GM19328 (cell line): Measurements from ENCODE around the gene ZFP62.
"Not testable (repeated sequence)": the region's sequence is repeated elsewhere in the genome, so short reads cannot be mapped to it uniquely, and the experiment has no call there.

Source experiments
- ATAC-seq: cut with Tn5 transposase; IDR thresholded peaks from one replicate; pipeline ENCODE4 v1.9.1; 2021; ENCODE audit warnings: mild to moderate bottlenecking, moderate library complexity; ENCODE audit not compliant: unreplicated experiment

Gene ZFP62

DNA sequence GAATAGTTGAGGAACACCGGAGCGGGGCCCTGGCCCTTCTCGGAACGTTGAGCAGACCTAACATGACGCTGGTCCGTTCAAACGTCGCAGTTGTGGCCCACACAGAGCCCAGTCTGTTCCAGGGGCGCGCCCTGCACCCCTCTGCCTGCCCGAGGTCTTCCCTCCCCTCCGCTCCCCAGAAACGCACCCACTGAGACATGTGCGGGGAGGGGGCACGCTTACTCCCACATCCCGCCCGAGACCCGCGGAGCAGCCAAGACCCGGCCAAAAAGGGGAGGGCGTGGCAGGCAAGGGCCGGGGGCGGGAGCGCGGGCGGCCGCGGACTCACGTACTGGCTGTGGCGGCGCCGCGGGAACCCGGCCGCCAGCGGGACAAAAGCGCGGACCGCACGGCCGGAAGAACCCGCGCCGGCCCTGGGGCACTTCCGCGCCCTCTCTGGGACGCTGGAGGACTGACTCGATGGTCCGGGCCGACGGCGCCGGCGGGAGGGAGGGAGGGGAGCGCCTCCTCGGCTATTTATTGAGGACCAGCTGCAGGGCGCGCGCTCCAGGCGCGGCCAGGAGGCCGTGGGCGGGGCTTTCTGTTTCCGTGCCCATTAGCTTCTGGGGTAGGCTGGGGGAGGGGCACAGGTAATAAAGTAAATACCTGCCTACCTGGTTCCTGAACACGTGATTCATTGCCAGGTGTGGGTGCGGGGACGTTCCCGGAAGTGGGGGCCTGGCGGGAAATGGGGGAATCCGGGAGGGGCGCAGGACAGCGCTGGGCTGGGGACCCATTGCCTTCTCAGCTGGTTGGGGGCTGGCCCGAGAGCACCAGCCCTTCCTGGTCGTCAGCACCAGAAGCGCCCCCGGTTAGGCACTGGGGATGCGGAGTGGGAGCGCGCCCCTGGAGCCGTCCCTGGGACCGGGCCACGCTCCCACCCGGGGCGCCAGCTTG is at the start of gene ZFP62:
ZFP62 (minus strand) TSS at position 390 of the 936 bp plus-strand sequence; CDS start at position 333, 57 bp downstream.
- ATAC-seq, result peak; percentile 85

DNA sequence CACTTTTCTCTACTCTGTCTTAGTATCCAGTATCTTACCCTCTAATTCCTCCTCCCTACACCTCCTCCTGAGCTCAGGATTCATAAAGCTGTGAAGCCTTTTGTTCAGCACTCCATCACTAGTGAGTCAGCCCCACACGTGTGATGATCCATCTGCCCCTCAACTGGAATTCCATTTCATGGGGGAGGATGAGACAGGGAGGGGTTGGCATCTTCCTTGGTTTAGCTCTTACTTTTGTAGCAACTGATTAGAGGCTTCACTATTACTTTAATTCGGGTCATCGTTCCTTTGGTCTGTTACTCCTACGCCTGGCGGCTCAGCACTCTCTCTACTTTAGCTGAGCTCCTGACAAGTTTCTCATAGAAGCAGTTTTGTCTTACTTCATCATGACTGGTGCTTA is 49.7 kb upstream of the ZFP62 start:
- ATAC-seq, result no peak

DNA sequence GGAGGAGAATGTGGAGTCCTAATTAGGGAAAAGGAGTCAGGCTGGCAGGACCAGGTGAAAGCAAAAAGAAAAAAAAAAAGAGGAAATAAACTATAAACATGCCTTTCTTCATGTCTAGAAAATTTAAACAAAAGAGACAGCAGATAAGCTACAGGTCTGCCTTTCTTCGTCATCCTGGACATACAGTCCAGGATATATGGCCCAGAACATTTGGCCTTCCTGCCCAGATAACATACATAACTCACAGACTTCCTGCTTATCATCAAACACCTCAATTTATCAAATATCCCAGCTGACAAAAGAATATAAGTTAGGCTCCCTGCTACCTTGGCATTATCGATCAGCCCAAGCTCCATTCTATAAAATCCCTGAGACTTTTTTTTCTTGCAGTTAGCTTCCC is 49.1 kb upstream of the ZFP62 start:
- ATAC-seq, result no peak

DNA sequence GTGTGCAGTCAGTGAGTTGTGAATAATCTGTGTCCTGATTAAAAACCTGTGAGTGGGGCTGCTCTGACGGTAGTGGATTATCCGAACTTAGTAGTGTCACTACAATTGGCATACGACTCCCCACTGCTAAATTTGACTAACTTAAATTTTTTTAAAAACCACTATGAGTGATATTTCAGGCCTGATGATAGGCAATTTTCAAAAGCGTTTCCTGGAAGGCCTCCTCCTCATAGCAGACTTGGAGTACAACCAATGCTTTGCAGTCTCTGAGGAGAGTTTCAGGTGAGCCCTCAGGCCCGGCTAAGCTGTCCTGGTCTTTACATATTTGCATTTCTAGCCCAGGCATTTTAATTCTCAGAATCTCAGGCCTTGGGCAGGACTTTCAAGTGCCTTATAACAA is 48.7 kb upstream of the ZFP62 start:
- no peak for ATAC-seq

- ATAC-seq, result no peak
Observed at GRCh38 chr5:180908998-180909731, 48.1 kb upstream of the ZFP62 start.

DNA sequence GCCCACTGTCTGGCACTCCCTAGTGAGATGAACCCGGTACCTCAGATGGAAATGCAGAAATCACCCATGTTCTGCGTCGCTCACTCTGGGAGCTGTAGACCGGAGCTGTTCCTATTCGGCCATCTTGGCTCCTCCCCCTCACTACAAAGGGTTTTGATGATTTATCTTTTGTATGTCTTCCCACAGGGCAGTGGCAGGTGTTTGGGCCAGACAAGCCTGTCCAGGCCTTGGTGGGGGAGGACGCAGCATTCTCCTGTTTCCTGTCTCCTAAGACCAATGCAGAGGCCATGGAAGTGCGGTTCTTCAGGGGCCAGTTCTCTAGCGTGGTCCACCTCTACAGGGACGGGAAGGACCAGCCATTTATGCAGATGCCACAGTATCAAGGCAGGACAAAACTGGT is 47.3 kb upstream of the ZFP62 start:
- no peak for ATAC-seq

DNA sequence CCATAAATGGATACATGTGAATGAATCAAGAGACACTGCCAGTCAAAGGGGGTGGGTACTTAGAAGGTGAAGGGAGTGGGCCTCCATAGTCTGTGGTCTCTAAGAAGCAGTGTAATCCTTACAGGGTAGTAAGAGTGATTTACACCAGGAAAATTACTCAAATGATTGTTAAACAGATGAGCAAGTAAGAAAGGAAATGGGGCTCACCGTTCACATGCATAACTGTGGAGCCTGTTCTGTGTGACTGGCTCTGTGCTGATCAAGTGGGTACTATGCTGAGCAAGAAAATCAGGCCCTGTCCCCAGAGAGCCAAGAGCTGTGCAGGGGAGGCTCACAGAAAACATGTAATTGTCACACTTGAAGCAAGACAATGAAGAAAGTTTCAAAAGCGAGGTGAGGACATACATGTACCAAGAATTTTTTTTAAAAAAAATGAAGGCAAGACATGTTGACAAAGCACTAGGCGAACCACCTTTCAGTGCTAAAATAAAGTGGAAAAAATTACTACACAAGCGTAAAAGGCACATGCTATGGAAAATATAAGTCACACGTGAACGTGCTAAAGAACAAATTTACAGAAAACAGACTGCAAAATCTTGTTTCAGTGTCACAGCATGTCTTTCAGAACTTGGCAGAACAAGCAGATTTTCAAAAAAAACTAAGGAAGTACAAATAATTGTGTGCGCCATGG is 40.4 kb upstream of the ZFP62 start:
- ATAC-seq, result no peak

- no peak for ATAC-seq
Observed at GRCh38 chr5:180900178-180900577, 39.1 kb upstream of the ZFP62 start.

GRCh38 chr5:180898621-180899246 is 37.7 kb upstream of the ZFP62 start, which contains the start of gene BTNL8:
Gene BTNL8, plus strand, starts transcription at chr5:180899159. Its CDS starts 152 bp downstream, at chr5:180899311.
- no peak for ATAC-seq

- ATAC-seq, result not testable (repeated sequence)
Observed at GRCh38 chr5:180895330-180895729, 34.3 kb upstream of the ZFP62 start.

DNA sequence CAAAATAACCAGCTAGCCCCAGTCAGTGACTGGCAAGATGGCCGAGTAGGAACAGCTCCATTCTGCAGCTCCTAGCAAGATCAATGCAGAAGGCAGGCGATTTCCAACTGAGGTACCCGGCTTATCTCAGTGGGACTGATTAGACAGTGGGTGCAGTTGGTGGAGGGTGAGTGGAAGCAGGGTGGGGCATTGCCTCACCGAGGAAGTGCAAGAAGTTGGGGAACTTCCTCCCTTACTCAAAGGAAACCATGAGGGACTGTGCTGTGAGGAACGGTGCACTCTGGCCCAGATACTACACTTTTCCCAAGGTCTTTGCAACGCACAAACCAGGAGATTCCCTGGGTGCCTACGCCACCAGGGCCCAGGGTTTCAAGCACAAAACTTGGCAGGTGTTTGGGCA is 28.3 kb upstream of the ZFP62 start:
- no peak for ATAC-seq

DNA sequence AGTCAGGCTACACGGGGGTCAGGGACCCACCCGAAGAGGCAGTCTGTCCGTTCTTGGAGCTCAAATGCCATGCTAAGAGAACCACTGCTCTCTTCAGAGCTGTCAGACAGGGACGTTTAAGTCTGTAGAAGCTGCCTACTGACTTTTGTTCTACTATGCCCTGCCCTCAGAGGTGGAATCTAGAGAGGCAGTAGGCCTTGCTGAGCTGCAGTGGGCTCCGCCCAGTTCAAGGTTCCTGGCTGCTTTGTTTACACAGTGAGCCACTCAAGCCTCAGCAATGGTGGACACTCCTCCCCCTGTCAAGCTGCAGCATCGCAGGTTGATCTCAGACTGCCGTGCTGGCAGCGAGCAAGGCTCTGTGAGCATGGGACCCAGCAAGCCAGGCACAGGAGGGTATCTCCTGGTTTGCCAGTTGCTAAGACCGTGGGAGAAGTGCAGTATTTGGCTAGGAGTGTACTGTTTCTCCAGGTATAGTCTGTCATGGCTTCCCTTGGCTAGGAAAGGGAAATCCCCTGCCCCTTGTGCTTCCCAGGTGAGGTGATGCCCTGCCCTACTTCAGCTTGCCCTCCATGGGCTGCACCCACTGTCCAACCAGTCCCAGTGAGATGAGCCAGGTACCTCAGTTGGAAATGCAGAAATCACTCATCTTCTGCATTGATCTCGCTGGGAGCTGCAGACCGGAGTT is 24.9 kb upstream of the ZFP62 start:
- not testable (repeated sequence) for ATAC-seq

GRCh38 chr5:180875860-180876426 is 14.9 kb upstream of the ZFP62 start:
- ATAC-seq, result no peak

DNA sequence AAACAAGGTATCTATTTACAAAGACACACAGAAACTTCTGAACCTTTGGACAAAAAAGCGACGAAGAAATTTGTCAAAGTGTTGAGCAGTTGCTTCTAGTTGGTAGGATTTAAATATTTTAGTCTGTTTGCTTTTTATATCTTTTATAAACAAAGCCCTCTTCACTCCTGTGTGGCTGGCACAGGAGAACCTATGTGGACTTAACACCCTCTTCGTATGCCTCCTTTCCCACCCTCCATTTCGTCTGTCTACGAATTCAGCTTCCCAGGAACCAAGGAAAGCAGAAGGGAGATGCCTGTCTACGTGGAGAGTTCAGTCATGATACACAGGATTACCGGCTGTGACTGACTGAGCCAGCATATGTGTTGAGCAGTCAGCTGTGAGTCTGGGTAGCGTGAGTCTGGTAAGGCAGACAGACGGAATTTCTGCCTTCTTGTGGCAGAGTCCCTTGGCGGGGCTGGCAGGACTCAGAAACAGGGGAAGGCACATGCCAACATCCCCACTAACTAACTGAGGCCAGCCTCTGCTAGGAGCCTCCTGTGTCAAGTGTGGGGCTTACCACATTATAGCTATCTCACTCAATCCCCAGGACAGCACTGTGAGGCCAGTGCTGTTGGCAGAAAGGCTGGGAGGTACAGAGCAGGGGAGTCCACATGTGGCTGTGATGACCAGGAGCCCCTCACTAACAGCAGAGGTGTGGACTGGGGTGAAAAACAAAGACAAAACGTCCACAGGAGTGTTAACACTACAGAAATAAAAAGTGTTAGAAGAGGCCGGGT is 13.9 kb upstream of the ZFP62 start:
- no peak for ATAC-seq

GRCh38 chr5:180873615-180874520 is 12.8 kb upstream of the ZFP62 start:
- ATAC-seq, result no peak

- ATAC-seq, result no peak
Observed at GRCh38 chr5:180872419-180872818, 11.3 kb upstream of the ZFP62 start.

DNA sequence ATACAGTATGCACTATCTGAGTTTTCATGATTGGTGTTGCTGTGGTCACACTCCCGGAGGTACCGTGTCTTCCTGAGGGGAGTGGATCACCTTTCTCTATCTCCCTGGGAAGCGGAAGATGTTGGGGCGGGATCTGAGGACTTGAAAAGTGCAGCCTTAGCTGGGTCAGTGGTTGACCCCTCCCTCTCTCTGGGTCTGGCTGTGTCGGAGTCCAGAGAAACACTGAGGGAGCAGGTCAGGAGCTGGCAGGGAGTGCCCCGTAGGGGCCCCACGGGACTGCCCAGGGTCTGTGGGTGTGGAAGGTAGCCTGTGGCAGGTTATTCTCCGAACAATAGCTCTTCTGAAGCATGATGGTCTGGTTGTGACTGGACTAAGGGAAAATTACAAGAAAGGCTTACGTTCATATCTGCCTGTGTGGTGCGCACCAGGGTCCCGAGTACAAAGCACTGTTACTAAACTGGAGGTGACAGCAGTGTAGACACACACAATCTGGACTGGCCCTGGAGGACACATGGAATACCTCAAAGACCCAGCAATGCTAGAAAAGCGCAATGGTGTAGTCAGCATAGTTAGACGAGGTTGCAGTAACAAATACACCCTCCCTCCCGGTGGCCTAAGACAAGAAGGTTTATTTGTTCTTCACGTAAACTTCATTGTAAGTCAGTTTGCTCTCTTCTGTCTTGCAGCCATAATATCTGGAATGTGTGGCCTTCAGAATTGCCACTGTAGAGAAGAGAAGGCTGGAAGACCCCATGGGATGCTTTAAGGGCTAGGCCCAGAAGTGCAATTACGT is 9.4 kb upstream of the ZFP62 start:
- no peak for ATAC-seq
